Stimulated activated CD8-positive, alpha-beta memory T cell treated with anti-CD3 and anti-CD28 coated beads, Interleukin-4, amount 100 ng/mL, for 24 hours (primary cell): ENCODE results near the gene UNKL.
A peak's percentile ranks its signal among the peaks of the same experiment; 100 is the strongest.
"Not testable (repeated sequence)": the region's sequence is repeated elsewhere in the genome, so short reads cannot be mapped to it uniquely, and the experiment has no call there.

ENCODE experiments used
- DNase-seq: peaks from one replicate; pipeline ENCODE4 v3.0.0-alpha.2; 2020; ENCODE audit warnings: low read depth

UNKL gene

DNA sequence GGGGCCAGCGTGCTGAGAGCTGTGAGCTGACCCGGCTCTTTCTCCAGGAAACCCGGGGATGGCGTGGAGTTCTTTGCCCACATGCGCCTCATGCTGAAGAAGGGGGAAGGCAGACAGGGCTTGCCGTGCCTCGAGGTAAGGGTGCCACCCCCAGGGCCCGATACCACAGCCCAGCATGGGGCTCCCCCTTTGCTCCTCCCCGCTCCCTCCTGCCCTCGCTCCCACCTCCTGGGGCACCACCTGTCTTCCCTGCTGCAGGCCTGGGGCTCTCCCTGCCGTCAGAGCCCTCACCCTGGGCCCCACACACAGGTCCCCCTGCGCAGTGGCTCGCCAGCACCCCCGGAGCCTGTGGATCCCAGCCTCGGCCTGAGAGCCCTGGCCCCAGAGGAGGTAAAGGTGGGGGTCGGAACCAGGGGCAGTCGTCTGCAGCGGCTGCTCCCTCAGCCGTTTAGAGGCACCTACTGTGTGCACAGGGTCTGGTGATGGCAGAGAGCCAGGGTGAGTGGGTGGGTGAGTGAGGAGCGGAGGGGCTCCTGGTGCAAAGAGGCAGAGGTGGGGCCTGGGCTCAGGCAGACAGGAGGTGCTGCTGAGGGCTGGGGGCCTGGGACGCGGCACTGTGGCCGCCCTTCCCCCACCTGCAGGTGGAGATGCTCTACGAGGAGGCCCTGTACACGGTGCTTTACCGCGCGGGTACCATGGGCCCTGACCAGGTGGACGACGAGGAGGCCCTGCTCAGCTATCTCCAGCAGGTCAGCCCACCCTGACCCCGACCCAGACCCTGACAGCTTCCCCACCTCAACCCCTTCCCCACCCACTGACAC lies 75.4 kb downstream of the UNKL start:
- DNase-seq = no peak

DNA sequence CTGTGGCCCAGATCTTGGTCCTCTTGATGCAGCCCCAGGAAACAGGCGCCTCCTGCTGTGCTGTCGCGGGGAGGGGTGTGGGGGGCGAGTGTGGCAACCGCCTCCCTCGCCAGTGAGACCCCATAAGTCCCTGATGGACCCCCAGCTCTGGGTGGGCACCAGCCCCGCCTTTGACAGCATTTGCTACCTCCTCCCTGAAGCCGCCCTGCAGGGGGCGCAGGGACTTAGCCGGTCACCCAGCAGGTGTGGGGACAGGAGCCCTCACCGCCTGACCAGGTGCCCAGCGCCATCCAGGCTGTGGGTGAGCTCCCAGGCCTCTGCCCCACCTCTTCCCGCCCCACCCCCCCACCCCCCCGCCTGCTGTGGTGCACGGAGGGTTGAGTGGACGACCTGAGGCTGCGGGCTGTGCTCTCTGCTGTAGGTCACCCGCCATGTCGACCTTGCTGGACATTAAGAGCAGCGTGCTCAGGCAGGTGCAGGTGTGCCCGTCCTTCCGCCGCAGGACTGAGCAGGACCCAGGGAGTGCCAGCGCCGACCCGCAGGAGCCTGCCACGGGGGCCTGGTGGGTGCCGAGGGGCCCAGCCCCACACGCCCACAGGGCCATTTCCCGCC lies 76.3 kb downstream of the UNKL start:
- DNase-seq = no peak

DNA sequence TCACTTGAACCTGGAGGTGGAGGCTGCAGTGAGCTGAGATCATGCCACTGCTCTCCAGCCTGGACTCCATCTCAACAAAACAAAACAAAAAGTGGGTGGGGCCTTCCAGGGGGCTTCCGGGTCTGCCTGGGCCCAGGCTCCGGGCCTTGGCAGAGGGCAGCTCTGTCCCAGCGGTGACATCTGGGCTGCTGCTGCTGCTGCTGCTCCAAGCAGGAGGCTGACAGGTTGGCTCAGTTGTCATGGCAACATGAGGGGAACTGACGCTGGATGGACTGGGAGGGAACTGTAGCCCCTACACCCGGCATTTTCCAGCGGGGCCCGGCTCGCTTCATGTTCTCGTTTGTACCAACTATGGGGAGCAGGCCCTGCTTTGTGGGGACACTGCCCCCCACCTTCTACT lies 77.0 kb downstream of the UNKL start:
- DNase-seq = no peak

DNA sequence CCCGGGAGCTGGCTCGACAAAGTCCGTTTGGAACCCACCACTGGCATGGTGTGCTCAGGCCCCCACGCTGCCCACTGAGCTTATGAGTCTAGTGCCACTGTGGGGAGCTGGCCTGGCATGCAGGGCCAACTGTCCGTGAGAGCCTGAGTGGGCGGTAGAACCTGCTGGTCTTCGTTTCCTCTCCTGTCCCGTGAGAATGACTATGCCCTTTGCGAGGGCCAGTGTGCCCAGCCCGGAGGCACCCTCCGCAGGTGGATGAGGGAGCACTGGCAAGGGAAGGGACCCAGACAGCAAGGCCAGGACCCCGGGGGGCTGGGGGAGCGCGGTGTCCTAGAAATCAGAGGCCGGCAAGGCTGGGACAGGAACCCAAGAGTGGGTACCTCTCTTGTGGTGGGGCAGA lies 77.9 kb downstream of the UNKL start:
- no peak for DNase-seq

DNA sequence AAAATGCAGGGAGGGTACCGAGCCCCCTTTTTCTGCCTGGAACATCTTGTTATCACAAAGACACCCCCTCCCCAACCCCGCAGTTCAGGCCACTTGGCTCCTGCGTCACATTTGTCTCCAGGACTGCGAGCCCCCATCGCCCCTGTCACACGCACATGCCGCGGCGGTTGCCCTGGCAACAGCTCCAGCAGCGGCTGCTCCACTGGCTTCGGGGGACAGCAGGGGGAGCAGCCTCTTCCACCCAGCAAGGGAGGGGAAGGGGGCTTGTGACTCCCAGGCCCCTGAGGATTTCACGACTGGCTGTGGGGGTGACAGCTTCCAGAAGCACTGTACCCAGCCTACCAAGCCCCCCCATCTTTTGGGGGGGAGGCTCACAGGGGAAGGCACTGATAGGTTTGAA lies 78.5 kb downstream of the UNKL start:
- no peak for DNase-seq

DNA sequence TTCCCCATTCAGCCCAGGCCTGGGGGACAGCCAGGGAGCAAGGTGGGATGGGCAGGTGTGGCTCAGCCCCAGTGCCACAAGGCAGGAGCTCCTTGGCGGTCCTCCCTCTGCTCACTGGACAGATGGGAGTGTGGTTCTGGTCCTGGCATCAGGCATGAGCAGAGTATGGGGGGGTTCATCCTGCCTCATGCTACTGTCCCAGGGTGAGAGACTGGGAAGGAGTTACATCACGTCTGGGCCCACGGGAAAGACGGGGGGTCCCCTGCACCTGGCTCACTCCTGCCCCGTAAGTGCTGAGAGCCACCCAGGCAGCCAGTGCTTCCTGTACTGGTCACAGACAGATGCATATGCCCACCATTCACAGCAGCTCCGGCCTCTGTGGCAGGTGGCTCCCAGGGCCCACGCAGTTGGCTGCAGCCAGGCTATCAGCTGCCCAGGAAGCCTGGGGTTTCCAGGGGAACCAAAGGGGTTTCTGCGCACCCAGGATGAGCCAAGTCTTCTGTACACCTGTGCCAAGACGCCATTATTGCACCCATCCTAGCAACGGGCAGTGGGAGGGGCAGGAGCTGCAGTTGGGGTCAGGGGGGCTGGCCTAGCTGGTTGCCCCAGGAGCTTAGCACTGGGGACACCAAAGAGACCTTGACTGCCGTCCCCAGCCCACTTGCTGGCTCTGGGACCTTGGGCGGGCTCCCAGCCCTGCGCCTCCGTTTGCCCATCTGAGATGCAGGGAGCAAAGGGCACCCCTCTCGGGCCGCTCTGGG lies 79.1 kb downstream of the UNKL start:
- no peak for DNase-seq

DNA sequence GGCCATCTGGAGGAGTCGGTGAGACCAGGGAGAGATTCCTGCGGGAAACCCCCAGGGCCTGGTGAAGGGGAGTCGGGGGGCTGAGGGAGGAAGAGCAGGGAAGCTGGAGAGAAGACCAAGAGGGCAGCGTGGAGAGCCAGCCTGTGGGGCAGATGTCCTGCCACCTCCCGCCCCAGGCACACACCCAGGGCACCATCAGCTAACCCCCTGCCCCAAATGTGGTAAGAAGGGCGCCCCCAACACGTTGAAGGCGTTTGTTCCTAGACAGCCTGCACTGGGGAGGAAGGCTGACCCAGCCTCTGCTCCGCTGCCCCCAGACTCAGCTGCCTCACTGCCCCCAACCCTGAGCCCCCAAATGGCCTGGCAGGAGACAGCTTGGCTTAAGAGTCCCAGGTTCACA lies 79.8 kb downstream of the UNKL start:
- no peak for DNase-seq

DNA sequence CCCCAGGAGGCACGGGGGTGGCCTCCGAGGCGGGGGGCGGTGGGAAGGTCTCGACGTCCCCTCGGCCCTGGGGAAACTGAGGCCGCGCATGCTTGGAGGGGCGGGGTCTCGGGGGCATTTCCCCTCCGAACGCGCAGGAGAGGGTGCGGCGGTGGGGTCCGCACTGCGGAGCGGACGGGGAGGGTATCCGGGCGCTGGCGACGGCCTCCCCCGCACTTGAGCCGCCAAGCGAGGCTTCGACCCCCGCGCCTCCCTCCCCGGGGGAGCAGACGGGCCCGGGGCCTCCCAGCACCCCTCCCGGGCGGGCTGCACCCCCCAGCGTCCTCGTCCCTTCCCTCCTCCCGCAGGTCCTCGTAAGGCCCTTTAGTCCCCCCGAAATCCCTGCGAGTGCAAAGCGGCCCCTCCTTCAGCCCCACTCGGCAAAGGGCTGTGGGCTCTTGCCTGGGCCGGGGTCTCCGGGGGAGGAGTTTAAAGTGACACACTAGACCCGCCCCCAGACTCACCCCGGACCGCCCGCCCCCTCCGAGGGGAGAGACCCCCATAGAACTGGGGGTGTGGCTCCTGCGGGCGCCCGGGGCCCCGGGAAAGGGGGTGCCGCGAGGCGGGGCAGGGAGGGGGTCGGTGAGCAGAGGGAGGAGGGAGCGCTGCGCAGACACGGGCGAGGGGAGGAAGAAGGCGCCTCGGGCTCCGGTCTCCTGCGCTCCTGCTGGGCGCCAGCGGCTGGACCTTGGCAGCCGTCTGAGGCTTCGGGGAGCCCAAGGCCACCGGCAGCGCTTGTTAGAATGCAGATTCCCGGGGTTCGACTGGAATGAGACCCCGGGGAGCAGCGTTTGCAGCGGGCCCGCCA lies 80.4 kb downstream of the UNKL start:
- no peak for DNase-seq

DNA sequence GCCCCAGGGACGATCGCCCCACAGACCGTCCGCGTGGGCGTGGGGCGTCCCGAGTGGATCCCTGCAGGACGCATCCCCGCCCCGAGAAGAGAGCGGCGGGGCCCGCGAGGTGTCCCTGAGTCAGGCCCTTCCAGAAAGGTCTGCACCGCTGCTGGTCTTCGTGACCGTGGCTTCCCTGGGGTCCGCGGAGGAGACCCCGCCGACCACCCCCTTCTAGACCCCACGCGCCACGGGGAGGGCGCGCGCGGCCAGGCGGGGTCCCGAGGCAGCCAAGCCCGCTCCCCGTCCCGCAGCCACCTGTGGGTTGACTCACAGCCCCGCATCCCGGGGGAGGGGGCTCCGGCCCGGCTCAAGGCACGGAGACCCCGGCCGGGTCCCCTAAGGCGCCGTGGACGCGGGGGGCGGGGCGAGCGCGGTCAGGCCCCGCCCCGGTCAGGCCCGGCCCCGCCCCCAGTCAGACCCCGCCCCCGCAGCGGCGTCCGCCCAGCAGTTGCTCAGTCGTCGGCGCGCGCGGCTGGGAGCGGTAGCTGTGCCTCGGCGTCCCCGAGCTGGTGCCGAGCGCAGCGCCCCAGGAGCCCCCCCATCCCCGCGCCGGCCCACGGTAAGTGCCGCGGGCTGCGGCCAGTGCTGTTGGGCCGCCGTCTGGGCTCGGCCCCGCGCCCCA lies 81.2 kb downstream of the UNKL start, which contains the start of gene BAIAP3:
TSS of gene BAIAP3 (plus strand) at position 497 of the 664 bp plus-strand sequence. CDS start 4,905 bp downstream, outside the sequence.
- DNase-seq = peak; percentile 41

DNA sequence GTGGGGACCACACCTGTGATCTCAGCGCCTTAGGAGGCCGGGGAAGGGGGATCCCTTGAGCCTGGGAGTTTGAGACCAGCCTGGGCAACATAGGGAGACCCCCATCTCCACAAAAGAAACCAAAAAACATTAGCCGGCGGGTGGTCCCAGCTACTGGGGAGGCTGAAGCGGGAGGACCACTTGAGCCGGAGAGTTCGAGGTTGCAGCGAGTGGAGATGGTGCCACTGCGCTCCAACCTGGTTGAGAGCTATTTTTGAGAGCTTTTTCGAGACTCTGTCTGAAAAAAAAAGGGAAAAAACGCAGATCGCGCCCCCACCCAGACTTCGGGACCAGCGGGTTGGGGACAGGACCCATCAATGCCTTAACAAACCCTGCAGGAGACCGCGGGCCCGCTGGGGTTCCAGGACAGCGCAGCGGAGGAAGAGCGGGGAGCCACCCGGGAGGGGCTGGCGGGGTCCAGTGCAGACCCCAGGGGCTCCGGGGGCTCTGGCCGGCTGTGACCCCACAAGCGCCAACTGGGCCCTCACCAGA lies 81.8 kb downstream of the UNKL start:
- no peak for DNase-seq

DNA sequence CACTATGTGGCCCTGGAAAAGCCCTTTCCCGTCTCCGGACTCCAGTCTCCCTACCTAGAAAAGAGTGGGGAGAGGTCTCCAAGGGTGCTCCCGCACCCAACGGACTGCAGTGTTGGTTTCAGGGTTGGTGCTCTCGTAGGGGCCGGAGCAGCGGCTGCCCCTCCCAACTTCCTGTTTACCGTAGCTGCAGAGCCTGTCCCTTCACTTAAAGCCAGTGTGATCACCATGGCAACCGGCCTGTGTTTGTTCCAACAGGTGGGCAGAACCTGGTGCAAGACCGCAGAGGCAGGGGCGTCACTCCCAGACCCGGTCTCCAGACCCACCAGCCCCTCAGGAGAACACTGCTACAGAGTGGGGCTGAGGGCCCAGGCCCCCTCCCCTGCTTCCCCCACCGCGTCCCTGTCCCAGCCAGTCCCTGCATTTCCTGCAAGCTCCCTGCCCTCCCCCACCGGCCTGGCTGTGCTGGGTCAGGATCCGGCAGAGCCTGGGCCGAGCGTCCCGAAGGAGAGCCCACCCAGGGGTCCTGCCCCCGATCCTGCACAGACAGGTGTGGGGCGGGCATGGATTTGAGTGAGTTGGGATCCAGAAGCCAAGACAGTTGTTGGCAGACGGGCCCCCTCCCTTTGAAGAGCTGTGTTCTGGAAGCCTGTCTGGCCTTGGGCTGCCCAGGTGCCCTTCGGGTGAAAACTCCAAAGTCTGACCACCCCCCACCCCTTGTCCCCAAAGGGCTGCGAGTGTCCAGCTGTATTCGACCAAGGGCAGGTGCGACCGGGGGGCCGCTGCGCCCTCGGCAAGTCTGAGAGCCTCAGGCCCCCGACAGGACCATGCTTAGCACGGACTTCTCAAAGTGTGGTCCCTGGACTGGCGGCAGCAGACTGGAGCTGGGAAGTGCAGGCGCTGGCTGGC lies 82.5 kb downstream of the UNKL start:
- DNase-seq = no peak

DNA sequence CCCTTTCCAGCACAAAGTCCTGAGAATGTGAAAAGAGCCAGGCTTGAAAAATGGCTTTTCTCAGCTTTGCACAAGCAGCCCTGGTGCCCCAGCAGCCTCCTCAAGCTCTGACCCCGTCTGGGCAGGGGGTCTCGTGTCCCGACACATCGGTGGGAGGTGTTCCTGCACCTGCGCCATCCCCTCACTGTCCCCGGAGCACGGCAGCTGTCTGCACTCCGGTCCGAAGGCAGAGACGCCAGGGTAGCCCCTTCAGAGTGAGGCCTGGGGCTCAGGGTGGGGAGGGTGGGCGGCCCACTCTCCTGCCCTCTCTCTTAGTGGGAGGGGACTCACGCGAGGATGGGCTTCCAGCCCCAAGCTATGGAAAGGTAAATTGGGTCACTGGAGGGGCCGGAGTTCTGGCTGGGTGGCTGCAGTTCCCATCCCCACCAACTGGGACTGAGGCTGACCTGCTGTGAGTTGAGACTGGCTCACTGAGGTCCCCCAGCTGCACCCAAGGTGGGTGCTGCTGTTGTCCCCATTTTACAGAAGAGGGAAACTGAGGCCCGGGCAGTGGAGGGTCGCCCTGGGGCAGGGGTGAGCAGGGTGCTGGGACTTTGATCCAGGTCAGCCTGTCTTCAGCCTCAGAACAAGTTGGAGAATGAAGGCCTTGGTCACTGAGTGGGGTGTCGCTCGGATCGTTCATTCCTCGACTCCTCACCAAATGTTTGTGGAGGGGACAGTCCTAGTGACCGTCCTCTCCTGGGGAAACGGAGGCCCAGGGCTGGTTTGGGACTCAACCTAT lies 83.4 kb downstream of the UNKL start:
- no peak for DNase-seq

DNA sequence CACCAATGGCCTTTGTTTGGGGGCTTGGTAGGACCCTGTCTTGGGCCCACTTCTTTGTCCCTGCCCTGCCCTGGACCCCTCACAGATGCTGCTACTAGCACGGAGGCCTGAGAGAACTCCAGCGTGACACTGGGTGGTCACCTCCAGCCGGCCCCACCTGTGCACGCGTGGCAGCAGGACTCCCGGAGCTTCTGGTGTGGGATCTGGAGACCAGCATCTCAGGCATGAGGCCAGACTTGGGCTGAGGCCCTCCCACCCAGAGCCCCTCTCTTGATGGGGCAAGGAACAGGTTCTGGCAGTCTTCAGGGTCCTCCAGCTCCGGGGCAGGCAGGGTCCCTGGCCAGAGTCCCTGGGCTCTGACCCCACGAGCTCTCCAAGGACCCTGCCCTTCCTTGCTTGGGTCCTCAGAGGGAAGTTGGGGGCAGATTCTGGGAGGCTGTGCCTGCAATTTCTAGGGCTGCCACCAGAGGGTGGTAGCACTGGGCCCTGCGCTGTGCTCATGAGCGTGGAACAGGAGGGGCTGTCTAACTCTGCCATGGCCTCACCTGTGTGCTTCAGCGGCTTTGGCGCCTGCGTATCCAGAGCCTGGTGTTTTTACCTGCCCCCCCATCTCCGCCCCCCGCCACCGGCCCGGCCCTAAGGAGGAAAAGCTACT lies 84.1 kb downstream of the UNKL start:
- no peak for DNase-seq

DNA sequence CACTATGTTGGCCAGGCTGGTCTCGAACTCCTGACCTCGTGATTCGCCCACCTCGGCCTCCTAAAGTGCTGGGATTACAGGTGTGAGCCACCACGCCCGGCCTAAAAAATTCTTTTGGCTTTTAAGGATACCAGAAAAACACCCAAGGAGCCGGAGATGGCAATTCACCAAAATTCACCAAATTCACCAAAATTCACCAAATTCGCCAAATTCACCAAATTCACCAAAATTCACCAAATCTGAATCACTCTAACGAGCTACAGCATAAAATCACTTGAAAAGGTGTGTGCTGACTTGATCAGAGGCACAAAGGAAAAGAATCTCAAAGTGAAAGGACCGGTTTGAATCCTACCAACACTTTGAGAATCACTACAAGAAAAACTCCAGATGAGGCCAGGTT lies 85.5 kb downstream of the UNKL start:
- DNase-seq = not testable (repeated sequence)

DNA sequence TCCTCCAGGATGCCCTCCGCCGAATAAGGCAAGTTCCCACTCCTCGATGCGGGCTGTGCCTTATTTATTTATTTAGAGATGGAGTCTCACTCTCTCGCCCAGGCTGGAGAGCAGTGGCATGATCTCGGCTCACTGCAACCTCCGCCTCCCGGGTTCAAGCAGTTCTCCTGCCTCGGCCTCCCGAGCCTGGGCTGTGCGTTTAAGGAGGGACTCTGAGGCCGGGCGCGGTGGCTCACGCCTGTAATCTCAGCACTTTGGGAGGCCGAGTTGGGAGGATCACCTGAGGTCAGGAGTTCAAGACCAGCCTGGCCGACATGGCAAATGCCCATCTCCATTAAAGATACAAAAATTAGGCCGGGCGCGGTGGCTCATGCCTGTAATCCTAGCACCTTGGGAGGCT lies 86.4 kb downstream of the UNKL start:
- not testable (repeated sequence) for DNase-seq

DNA sequence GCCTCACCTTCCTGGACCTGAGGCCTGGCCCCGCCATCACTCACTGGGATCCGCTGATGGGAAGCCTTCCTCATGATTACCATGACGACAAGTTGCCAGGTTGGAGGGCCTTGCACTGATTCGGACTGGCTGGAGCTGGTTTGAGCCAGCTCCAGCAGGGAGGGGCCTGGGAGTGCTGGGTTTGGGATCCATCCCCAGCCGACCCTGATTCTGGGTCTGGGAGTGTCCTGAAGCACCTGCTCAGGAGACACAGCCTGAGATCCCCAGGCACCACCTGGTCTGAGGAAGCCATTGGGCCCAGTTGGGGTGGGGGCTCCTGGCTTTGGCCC lies 86.9 kb downstream of the UNKL start:
- no peak for DNase-seq

DNA sequence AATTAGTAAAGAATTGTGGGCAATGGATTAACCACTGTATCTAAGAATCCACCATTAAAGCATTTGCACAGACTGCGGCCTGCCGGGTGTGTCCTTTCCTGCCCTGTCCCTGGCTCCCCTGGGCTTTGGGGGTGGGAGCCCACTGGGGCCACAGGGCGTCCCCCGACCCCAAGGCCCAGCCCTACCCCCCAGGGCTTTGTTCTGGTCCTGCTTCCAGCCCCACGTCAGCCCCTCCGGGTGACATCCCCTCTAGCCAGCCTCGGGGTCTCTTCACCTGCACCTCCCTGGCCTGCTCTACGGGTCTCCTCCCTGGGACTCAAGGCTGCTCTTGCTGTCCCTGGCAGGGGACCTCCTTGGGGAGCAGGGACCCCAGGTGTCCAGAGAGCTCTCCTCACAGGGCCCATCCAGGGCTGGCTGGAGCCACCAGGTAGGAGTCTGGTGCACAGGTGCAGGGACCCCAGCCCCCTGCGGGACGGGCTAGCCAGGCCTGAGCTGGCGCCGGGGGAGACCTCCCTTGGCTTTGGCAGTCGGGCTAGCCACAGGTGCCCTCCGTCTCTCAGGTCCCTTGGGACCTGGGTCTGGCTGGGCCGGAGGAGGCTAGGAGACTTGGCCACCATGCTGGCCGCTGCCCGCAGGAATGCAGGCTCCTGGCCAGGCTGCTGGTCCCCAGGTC lies 87.4 kb downstream of the UNKL start:
- DNase-seq = no peak

DNA sequence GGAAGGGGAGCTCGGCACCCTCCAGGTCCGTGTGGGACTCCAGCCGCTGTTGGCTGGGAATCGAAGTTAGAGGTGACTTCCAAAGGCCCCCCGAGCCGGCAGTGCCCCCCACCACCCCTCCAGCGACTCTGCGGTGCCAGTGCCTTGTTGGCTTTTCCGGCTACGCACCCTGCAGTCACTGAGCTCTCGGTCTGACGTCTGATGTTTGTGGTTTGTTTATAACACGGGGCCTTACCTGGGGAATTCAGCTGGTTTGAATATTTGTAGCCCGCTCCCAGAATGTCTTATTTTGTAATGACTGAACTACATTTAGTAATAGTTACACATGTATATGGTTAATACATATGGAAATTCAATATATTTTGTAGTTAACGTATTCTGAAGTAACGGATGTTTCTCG lies 88.1 kb downstream of the UNKL start:
- no peak for DNase-seq
